ENCODE results near the gene UBA1. TPM values are rescaled to one million over a fixed set of nuclear protein-coding genes. Genes with fewer than 3 reads are reported as not detected.

The UBA1 gene
- total RNA-seq, 2 experiments from 2014 or later: 149 to 155 TPM

DNA sequence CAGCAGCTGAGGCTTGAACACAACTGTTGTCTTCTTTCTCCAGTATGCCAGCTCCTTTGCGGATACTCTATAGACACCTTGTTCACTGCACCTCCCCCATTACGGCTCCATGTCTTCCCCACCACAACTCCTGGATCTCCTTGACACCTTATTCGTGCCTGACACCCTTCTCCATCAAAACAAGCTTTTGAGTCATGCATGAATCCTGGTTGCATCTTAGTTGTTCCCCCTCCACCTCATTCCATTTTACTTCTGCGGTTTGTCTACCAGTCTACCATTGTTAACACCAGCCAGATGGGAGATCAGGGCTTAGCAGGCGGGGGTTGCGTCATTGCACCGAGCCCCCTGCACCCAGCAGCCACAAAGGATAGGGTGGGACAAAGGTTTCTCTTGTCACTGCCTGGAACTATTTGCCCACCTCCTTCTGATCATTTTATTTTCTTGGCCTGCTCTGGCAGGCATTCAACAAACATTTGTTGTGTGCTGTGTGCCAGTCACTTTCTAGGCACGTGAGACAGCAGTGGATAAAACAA lies 22.8 kb downstream of the UBA1 start:
- ATAC-seq (ENCODE audit: low read depth): no peak
- peaks cover 29% of the 10 kb centered on the region for H3K4me1 Mint-ChIP-seq
- H3K27me3 Mint-ChIP-seq: no peaks in the 10 kb centered on the region
- POLR2A ChIA-PET: interaction anchor here (5.7 kb wide), 1 partner anchor 16 kb away, joined by 49 read pairs; the partner anchor contains the start of gene USP11
- peak overlapping the region; percentile 90 for H3K4me3 Mint-ChIP-seq
- H3K36me3 Mint-ChIP-seq: peaks cover 29% of the 10 kb centered on the region
- H3K9me3 Mint-ChIP-seq: no peaks in the 10 kb centered on the region
- no peak for DNase-seq
- H3K27ac Mint-ChIP-seq: peak overlapping the region; percentile 98

DNA sequence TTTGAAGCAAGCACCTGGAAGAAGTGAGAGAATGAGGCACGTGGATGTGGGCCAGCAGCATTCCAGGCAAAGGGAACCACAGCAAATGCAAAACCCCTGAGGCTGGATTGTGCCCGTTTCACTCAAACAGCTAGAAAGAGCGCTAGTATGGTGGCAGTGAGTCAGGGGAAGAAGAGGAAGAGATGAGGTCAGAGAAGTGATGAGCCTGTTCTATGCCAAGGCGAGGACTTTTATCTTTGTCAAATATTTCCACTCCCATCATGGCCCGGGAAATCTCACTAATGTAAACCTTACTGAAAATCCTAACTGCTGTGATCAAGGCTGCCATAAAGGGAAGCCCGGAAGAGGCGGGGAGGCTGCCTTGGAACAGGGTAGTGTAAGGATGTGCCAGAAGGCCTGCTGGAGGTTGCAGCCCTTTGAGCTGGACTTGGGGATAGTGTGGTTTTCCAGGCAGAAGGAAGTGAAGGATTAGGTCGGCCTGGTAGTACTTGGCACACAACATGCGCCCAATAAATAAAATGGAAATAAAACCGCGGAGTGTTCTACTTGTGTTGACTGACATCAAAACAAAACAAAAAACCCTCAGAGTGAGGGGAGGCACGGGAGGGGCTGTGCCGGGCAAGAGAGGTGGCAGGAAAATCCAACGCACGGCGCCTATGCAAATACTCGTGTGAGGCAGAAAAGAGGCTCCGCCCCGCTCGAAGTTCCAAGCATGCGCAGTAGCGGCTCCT lies 23.7 kb downstream of the UBA1 start:
- Mint-ChIP-seq H3K27ac (peak overlapping the region; percentile 98), H3K4me1 (peaks cover 29% of the 10 kb centered on the region), H3K9me3 (no peaks in the 10 kb centered on the region), H3K4me3 (peak overlapping the region; percentile 90), H3K36me3 (peaks cover 22% of the 10 kb centered on the region), H3K27me3 (no peaks in the 10 kb centered on the region)
- ATAC-seq (ENCODE audit: low read depth) (no peak), DNase-seq (no peak)
- POLR2A ChIA-PET: interaction anchor here (0.7 to 5.7 kb wide), 8 partner anchors 11 to 1785 kb away, joined by 3 to 49 read pairs (median 6); partner anchors contain the start of genes RBM10 and USP11

DNA sequence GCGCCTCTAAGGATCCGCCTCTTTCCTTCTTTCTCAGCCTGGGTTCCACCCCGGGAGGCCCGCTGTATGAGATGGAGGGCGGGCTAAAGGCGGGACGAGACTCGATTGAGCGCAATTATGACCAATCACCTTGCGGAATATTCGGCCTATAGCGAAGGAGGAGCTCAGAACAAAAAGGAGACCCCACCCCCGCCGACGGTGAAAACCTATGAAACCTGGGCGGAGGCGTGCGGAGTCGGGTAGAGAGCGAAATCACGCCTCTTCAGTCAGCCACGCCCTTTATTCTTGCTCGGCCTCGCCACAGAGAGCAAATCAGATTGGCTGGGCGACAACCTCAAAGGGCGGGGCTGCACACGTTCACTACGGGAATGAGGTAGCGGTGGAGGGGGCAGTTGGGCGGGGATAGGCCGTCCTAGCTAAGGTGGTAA lies 24.2 kb downstream of the UBA1 start:
- Mint-ChIP-seq H3K4me3 (peak overlapping the region; percentile 90), H3K9me3 (no peaks in the 10 kb centered on the region), H3K4me1 (peaks cover 29% of the 10 kb centered on the region), H3K36me3 (peaks cover 22% of the 10 kb centered on the region), H3K27me3 (no peaks in the 10 kb centered on the region), H3K27ac (peak overlapping the region; percentile 98)
- POLR2A ChIA-PET: interaction anchor here (0.7 to 5.7 kb wide), 8 partner anchors 10 to 1785 kb away, joined by 3 to 49 read pairs (median 6); partner anchors contain the start of genes RBM10 and USP11
- peak; percentile 84 for ATAC-seq (ENCODE audit: low read depth)
- DNase-seq: peak; percentile 88

- peaks cover 29% of the 10 kb centered on the region for H3K4me1 Mint-ChIP-seq
- H3K36me3 Mint-ChIP-seq: peaks cover 22% of the 10 kb centered on the region
Observed at GRCh38 chrX:47218280-47218919, 24.8 kb downstream of the UBA1 start, which contains the start of gene CDK16. Gene CDK16, plus strand, starts transcription at chrX:47218681. Its CDS starts 4,877 bp downstream, at chrX:47223558.

DNA sequence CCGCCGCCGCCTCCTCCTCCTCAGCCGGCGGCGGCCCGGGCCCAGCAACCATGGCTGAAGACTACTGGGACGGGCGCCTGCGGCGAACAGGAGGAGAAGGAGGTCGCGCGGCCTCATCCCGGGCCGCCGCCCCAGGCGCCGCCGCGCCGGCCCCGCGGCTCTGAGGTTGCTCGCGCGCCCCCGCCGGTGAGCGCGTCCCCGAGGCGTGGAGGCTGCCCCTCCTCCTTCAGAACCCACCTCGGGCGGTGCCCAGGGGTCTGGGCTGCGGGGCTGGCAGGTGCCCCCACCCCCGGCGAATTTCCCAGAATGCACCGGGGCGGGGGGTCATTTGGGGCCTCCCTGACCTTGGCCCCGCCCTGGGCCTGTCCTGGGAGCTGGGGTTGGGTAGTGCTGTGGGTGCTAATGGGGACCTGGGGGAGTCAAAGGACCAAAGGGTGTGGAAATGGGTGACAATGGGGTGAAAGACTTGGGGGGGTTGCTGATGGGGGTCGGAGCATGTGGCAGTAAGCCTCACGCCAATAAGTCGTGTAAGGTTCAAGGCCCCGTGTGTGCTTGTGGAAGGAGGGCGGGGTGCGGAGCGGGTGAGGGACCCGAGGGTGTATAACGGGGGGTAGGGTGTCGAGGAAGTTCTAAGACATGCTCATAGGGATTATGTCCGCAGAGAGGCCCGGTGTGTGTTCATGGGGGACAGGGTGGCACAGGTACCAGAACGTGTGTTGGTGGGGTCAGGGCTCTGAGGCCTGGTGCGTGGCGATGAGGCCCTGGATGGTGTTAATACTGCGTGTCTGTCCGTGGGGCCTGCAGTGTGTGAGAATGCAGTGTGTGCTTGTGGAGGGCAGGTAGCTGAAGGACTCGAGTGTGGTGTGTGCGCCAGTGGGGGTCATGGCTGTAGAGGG lies 25.5 kb downstream of the UBA1 start:
- POLR2A ChIA-PET: interaction anchor here (0.6 to 5.7 kb wide), 4 partner anchors 13 to 166 kb away, joined by 3 to 49 read pairs (median 9); partner anchors contain the start of gene USP11
- ATAC-seq (ENCODE audit: low read depth): no peak
- Mint-ChIP-seq H3K27me3 (no peaks in the 10 kb centered on the region), H3K9me3 (no peaks in the 10 kb centered on the region), H3K4me3 (peak overlapping the region; percentile 96), H3K36me3 (peaks cover 24% of the 10 kb centered on the region), H3K27ac (peak overlapping the region; percentile 98), H3K4me1 (peaks cover 29% of the 10 kb centered on the region)
- peak; percentile 70 for DNase-seq

More at GRCh38 chrX:47218280-47218919, 24.8 kb downstream of the UBA1 start, which contains the start of gene CDK16:
- ATAC-seq (ENCODE audit: low read depth): peak; percentile 42
- Mint-ChIP-seq H3K9me3 (no peaks in the 10 kb centered on the region), H3K4me3 (peak within 1 kb of the TSS; percentile 96), H3K27me3 (no peaks in the 10 kb centered on the region), H3K27ac (peak within 1 kb of the TSS; percentile 98)
- POLR2A ChIA-PET: interaction anchor here (0.7 to 5.7 kb wide), 8 partner anchors 10 to 1784 kb away, joined by 3 to 49 read pairs (median 6); partner anchors contain the start of genes RBM10 and USP11
- DNase-seq: peak; percentile 81

- Mint-ChIP-seq H3K27ac (no peak overlapping the region), H3K27me3 (no peaks in the 10 kb centered on the region)
- POLR2A ChIA-PET: interaction anchor here (5.7 kb wide), 1 partner anchor 10 kb away, joined by 49 read pairs; the partner anchor contains the start of gene USP11
Observed at GRCh38 chrX:47221756-47222155, 28.1 kb downstream of the UBA1 start.

GRCh38 chrX:47222751-47223350 lies 29.2 kb downstream of the UBA1 start:
- no peaks in the 10 kb centered on the region for H3K9me3 Mint-ChIP-seq
- no peak overlapping the region for H3K27ac Mint-ChIP-seq
- H3K4me3 Mint-ChIP-seq: no peak overlapping the region
- POLR2A ChIA-PET: no interaction called here
- H3K4me1 Mint-ChIP-seq: peaks cover 20% of the 10 kb centered on the region
- no peak for DNase-seq
- H3K27me3 Mint-ChIP-seq: no peaks in the 10 kb centered on the region
- ATAC-seq (ENCODE audit: low read depth): no peak
- H3K36me3 Mint-ChIP-seq: peaks cover 18% of the 10 kb centered on the region

More at GRCh38 chrX:47221756-47222155, 28.1 kb downstream of the UBA1 start:
- DNase-seq (no peak), ATAC-seq (ENCODE audit: low read depth) (no peak)
- no peak overlapping the region for H3K4me3 Mint-ChIP-seq
- H3K4me1 Mint-ChIP-seq: peaks cover 28% of the 10 kb centered on the region
- no peaks in the 10 kb centered on the region for H3K9me3 Mint-ChIP-seq
- peaks cover 18% of the 10 kb centered on the region for H3K36me3 Mint-ChIP-seq

- peaks cover 19% of the 10 kb centered on the region for H3K36me3 Mint-ChIP-seq
- POLR2A ChIA-PET: no interaction called here
- H3K9me3 Mint-ChIP-seq: no peaks in the 10 kb centered on the region
- no peak for DNase-seq
- ATAC-seq (ENCODE audit: low read depth): no peak
- H3K27me3 Mint-ChIP-seq: no peaks in the 10 kb centered on the region
- peaks cover 20% of the 10 kb centered on the region for H3K4me1 Mint-ChIP-seq
- H3K4me3 Mint-ChIP-seq: no peak overlapping the region
- no peak overlapping the region for H3K27ac Mint-ChIP-seq
Observed at GRCh38 chrX:47223476-47224250, 30.0 kb downstream of the UBA1 start.

DNA sequence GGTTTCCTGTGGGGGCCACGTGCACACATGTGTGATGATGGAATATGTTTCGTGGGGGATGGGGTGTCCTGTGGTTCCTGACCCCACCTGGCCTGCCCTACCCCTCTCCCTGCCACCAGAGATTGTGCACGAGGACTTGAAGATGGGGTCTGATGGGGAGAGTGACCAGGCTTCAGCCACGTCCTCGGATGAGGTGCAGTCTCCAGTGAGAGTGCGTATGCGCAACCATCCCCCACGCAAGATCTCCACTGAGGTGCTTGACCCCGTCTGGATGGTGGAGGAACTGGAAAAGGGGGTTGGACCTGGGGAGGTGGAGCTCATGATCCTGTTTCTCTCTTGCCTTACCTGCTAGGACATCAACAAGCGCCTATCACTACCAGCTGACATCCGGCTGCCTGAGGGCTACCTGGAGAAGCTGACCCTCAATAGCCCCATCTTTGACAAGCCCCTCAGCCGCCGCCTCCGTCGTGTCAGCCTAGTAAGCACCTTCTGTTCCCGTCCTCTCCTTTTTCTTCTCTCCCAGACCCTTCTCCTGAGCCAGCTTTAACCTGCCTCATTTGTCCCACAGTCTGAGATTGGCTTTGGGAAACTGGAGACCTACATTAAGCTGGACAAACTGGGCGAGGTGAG lies 30.8 kb downstream of the UBA1 start:
- Mint-ChIP-seq H3K27me3 (no peaks in the 10 kb centered on the region), H3K36me3 (peaks cover 21% of the 10 kb centered on the region), H3K4me1 (peaks cover 16% of the 10 kb centered on the region), H3K9me3 (no peaks in the 10 kb centered on the region), H3K27ac (no peak overlapping the region), H3K4me3 (no peak overlapping the region)
- no peak for ATAC-seq (ENCODE audit: low read depth)
- DNase-seq: no peak
- POLR2A ChIA-PET: no interaction called here

- H3K4me3 Mint-ChIP-seq: no peak overlapping the region
- peaks cover 13% of the 10 kb centered on the region for H3K4me1 Mint-ChIP-seq
- no peaks in the 10 kb centered on the region for H3K27me3 Mint-ChIP-seq
- DNase-seq: no peak
- peaks cover 17% of the 10 kb centered on the region for H3K36me3 Mint-ChIP-seq
- ATAC-seq (ENCODE audit: low read depth): no peak
- POLR2A ChIA-PET: interaction anchor here (0.5 kb wide), 1 partner anchor 14 kb away, joined by 3 read pairs; no protein-coding TSS in a partner anchor
- no peak overlapping the region for H3K27ac Mint-ChIP-seq
- H3K9me3 Mint-ChIP-seq: no peaks in the 10 kb centered on the region
Observed at GRCh38 chrX:47224896-47225290, 31.3 kb downstream of the UBA1 start.

DNA sequence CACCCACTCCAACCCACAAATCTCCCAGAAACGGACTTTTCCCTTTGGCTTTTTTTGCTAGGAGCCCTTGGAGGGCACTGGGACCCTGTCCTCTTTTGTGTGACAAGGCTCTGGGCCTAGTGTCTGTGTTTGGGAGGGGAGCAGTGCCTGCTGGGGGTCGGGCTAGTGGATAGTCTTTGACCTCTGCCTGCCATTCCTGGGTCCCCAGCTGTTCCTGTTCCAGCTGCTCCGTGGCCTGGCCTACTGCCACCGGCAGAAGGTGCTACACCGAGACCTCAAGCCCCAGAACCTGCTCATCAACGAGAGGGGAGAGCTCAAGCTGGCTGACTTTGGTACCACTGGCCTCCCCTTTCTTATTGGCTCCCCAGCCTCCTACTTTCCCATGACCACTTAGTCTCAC lies 32.4 kb downstream of the UBA1 start:
- POLR2A ChIA-PET: no interaction called here
- Mint-ChIP-seq H3K4me3 (no peak overlapping the region), H3K36me3 (peaks cover 12% of the 10 kb centered on the region), H3K27me3 (no peaks in the 10 kb centered on the region), H3K4me1 (peaks cover 1% of the 10 kb centered on the region), H3K9me3 (no peaks in the 10 kb centered on the region), H3K27ac (no peak overlapping the region)
- ATAC-seq (ENCODE audit: low read depth) (no peak), DNase-seq (no peak)

Data from activated naive CD8-positive, alpha-beta T cell treated with anti-CD3 and anti-CD28 coated beads, Interleukin-2, amount 10 ng/mL, durations not matched to agents 7 days and 5 days (primary cell).